ENCODE results near the gene SDF4.
A peak's percentile ranks its signal among the peaks of the same experiment; 100 is the strongest.

Gene SDF4

GRCh38 chr1:1267488-1268283 is 35.9 kb upstream of the SDF4 start:
- H3K36me3 ChIP-seq (ENCODE audit: low read depth): peaks cover 71% of the 10 kb centered on the region
- H3K4me1 ChIP-seq (ENCODE audit: insufficient read depth, poor library complexity, severe bottlenecking): peaks cover 21% of the 10 kb centered on the region
- no peaks in the 10 kb centered on the region for H3K27me3 ChIP-seq (ENCODE audit: insufficient read depth, poor library complexity, severe bottlenecking)

GRCh38 chr1:1264868-1265272 is 33.1 kb upstream of the SDF4 start:
- ATAC-seq (ENCODE audit: low read depth) (peak; percentile 83), DNase-seq (ENCODE audit: low spot score) (peak; percentile 83)
- TF ChIP-seq CTCF (IDR thresholded peaks at IDR 0.05; ENCODE audit: poor library complexity, severe bottlenecking): peak; percentile 38
- peak overlapping the region; percentile 76 for H3K27ac ChIP-seq (ENCODE audit: poor library complexity, severe bottlenecking)
- no peaks in the 10 kb centered on the region for H3K27me3 ChIP-seq (ENCODE audit: insufficient read depth, poor library complexity, severe bottlenecking)
- no peaks in the 10 kb centered on the region for H3K9me3 ChIP-seq (ENCODE audit: severe bottlenecking)
- peaks cover 88% of the 10 kb centered on the region for H3K36me3 ChIP-seq (ENCODE audit: low read depth)
- H3K4me3 ChIP-seq (ENCODE audit: severe bottlenecking): no peak overlapping the region
- H3K4me1 ChIP-seq (ENCODE audit: insufficient read depth, poor library complexity, severe bottlenecking): peaks cover 12% of the 10 kb centered on the region

More at GRCh38 chr1:1267488-1268283, 35.9 kb upstream of the SDF4 start:
- no peak for ATAC-seq (ENCODE audit: low read depth)
- Histone ChIP-seq H3K4me3 (ENCODE audit: severe bottlenecking) (no peak overlapping the region), H3K27ac (ENCODE audit: poor library complexity, severe bottlenecking) (no peak overlapping the region), H3K9me3 (ENCODE audit: severe bottlenecking) (no peaks in the 10 kb centered on the region)
- no peak for DNase-seq (ENCODE audit: low spot score)
- TF ChIP-seq CTCF (IDR thresholded peaks at IDR 0.05; ENCODE audit: poor library complexity, severe bottlenecking): no peak

- DNase-seq (ENCODE audit: low spot score): no peak
- Histone ChIP-seq H3K36me3 (ENCODE audit: low read depth) (peaks cover 90% of the 10 kb centered on the region), H3K27ac (ENCODE audit: poor library complexity, severe bottlenecking) (peak overlapping the region; percentile 76), H3K9me3 (ENCODE audit: severe bottlenecking) (no peaks in the 10 kb centered on the region), H3K4me3 (ENCODE audit: severe bottlenecking) (no peak overlapping the region), H3K27me3 (ENCODE audit: insufficient read depth, poor library complexity, severe bottlenecking) (no peaks in the 10 kb centered on the region), H3K4me1 (ENCODE audit: insufficient read depth, poor library complexity, severe bottlenecking) (peaks cover 12% of the 10 kb centered on the region)
- no peak for TF ChIP-seq CTCF (IDR thresholded peaks at IDR 0.05; ENCODE audit: poor library complexity, severe bottlenecking)
- no peak for ATAC-seq (ENCODE audit: low read depth)
These were observed 32.2 kb upstream of the SDF4 start for GRCh38 chr1:1264026-1264425.

- Histone ChIP-seq H3K9me3 (ENCODE audit: severe bottlenecking) (no peaks in the 10 kb centered on the region), H3K36me3 (ENCODE audit: low read depth) (peaks cover 83% of the 10 kb centered on the region), H3K4me3 (ENCODE audit: severe bottlenecking) (no peak overlapping the region), H3K4me1 (ENCODE audit: insufficient read depth, poor library complexity, severe bottlenecking) (peaks cover 12% of the 10 kb centered on the region), H3K27me3 (ENCODE audit: insufficient read depth, poor library complexity, severe bottlenecking) (no peaks in the 10 kb centered on the region), H3K27ac (ENCODE audit: poor library complexity, severe bottlenecking) (no peak overlapping the region)
- TF ChIP-seq CTCF (IDR thresholded peaks at IDR 0.05; ENCODE audit: poor library complexity, severe bottlenecking): no peak
- no peak for ATAC-seq (ENCODE audit: low read depth)
- no peak for DNase-seq (ENCODE audit: low spot score)
These were observed 31.0 kb upstream of the SDF4 start for GRCh38 chr1:1262758-1263157.

- TF ChIP-seq CTCF (IDR thresholded peaks at IDR 0.05; ENCODE audit: poor library complexity, severe bottlenecking): no peak
- Histone ChIP-seq H3K27ac (ENCODE audit: poor library complexity, severe bottlenecking) (no peak overlapping the region), H3K4me1 (ENCODE audit: insufficient read depth, poor library complexity, severe bottlenecking) (peaks cover 12% of the 10 kb centered on the region), H3K27me3 (ENCODE audit: insufficient read depth, poor library complexity, severe bottlenecking) (no peaks in the 10 kb centered on the region), H3K9me3 (ENCODE audit: severe bottlenecking) (no peaks in the 10 kb centered on the region), H3K36me3 (ENCODE audit: low read depth) (peaks cover 76% of the 10 kb centered on the region), H3K4me3 (ENCODE audit: severe bottlenecking) (no peak overlapping the region)
- no peak for DNase-seq (ENCODE audit: low spot score)
- no peak for ATAC-seq (ENCODE audit: low read depth)
These were observed 30.3 kb upstream of the SDF4 start for GRCh38 chr1:1262071-1262470.
